ENCODE results near the gene TBC1D9B.

Gene TBC1D9B

DNA sequence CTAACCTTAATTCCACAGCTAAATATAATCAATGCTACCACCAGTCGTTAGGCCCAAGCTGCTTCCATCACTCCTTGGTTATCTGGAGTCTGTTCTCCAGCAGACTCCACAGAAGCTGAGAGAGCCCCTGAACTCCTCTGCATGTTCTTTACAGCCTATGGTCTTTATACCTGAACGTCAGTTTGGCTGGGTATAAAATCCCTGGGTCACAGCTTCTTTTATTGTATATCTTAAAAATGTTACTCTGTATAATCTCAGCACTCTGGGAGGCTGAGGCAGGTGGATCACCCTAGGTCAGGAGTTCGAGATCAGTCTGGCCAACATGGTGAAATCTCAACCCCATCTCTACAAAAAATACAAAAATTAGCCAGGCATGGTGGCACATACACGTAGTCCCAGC is 25.4 kb downstream of the TBC1D9B start:
- no peak overlapping the region for H3K4me3 ChIP-seq (ENCODE audit: low read depth, low read length)
- in situ Hi-C loops (cut with HindIII; ENCODE audit: low sequenced_read_pairs), result no loop called here
- no peak for TF ChIP-seq CTCF (IDR thresholded peaks at IDR 0.05; ENCODE audit: low read depth, low read length, missing control alignments)
- no peak for DNase-seq (ENCODE audit: low read depth)

GRCh38 chr5:179880848-179881590 is 26.7 kb downstream of the TBC1D9B start:
- H3K4me3 ChIP-seq (ENCODE audit: low read depth, low read length), result no peak overlapping the region

GRCh38 chr5:179880066-179880650 is 27.5 kb downstream of the TBC1D9B start:
- DNase-seq (ENCODE audit: low read depth), result no peak
- in situ Hi-C loops (cut with HindIII; ENCODE audit: low sequenced_read_pairs), result no loop called here

More at GRCh38 chr5:179880848-179881590, 26.7 kb downstream of the TBC1D9B start:
- DNase-seq (ENCODE audit: low read depth), result no peak
- in situ Hi-C loops (cut with HindIII; ENCODE audit: low sequenced_read_pairs), result no loop called here
- no peak for TF ChIP-seq CTCF (IDR thresholded peaks at IDR 0.05; ENCODE audit: low read depth, low read length, missing control alignments)

GRCh38 chr5:179879690-179880010 is 28.0 kb downstream of the TBC1D9B start:
- in situ Hi-C loops (cut with HindIII; ENCODE audit: low sequenced_read_pairs), result no loop called here
- TF ChIP-seq CTCF (IDR thresholded peaks at IDR 0.05; ENCODE audit: low read depth, low read length, missing control alignments), result no peak
- no peak overlapping the region for H3K4me3 ChIP-seq (ENCODE audit: low read depth, low read length)
- DNase-seq (ENCODE audit: low read depth), result no peak

More at GRCh38 chr5:179880066-179880650, 27.5 kb downstream of the TBC1D9B start:
- TF ChIP-seq CTCF (IDR thresholded peaks at IDR 0.05; ENCODE audit: low read depth, low read length, missing control alignments), result no peak
- no peak overlapping the region for H3K4me3 ChIP-seq (ENCODE audit: low read depth, low read length)

GRCh38 chr5:179879003-179879689 is 28.6 kb downstream of the TBC1D9B start:
- no peak for TF ChIP-seq CTCF (IDR thresholded peaks at IDR 0.05; ENCODE audit: low read depth, low read length, missing control alignments)
- H3K4me3 ChIP-seq (ENCODE audit: low read depth, low read length), result no peak overlapping the region
- DNase-seq (ENCODE audit: low read depth), result no peak
- in situ Hi-C loops (cut with HindIII; ENCODE audit: low sequenced_read_pairs), result no loop called here

- in situ Hi-C loops (cut with HindIII; ENCODE audit: low sequenced_read_pairs), result no loop called here
- DNase-seq (ENCODE audit: low read depth), result no peak
- no peak overlapping the region for H3K4me3 ChIP-seq (ENCODE audit: low read depth, low read length)
- TF ChIP-seq CTCF (IDR thresholded peaks at IDR 0.05; ENCODE audit: low read depth, low read length, missing control alignments), result no peak
These were observed 29.3 kb downstream of the TBC1D9B start for GRCh38 chr5:179878222-179879002.

Measured in astrocyte of the cerebellum (primary cell).